Measurements from ENCODE around the gene APOL4.
"Not testable (repeated sequence)": the region's sequence is repeated elsewhere in the genome, so short reads cannot be mapped to it uniquely, and the experiment has no call there.

APOL4 gene

GRCh38 chr22:36182056-36182455 is 19.6 kb downstream of the APOL4 start:
- no peak for DNase-seq

GRCh38 chr22:36180928-36181327 is 20.7 kb downstream of the APOL4 start:
- DNase-seq, result no peak

- DNase-seq, result peak; percentile 69
Measured at GRCh38 chr22:36180038-36180880, 21.4 kb downstream of the APOL4 start.

- no peak for DNase-seq
Measured at GRCh38 chr22:36177160-36177559, 24.4 kb downstream of the APOL4 start.

GRCh38 chr22:36175892-36176291 is 25.7 kb downstream of the APOL4 start:
- DNase-seq, result no peak

- no peak for DNase-seq
Measured at GRCh38 chr22:36171941-36172340, 29.7 kb downstream of the APOL4 start.

- no peak for DNase-seq
Measured at GRCh38 chr22:36166518-36167220, 34.9 kb downstream of the APOL4 start.

GRCh38 chr22:36166086-36166485 is 35.5 kb downstream of the APOL4 start:
- DNase-seq, result no peak

GRCh38 chr22:36165141-36165540 is 36.5 kb downstream of the APOL4 start:
- DNase-seq, result no peak

GRCh38 chr22:36164621-36165020 is 37.0 kb downstream of the APOL4 start:
- no peak for DNase-seq

GRCh38 chr22:36163497-36163896 is 38.1 kb downstream of the APOL4 start:
- no peak for DNase-seq

- peak; percentile 28 for DNase-seq
Measured at GRCh38 chr22:36162127-36163034, 39.2 kb downstream of the APOL4 start.

- peak; percentile 17 for DNase-seq
Measured at GRCh38 chr22:36161793-36162126, 39.8 kb downstream of the APOL4 start.

- DNase-seq, result peak; percentile 60
Measured at GRCh38 chr22:36160499-36160942, 41.1 kb downstream of the APOL4 start, which contains the start of gene APOL3. Gene APOL3, minus strand, starts transcription at chr22:36160755. Its CDS starts 11,700 bp downstream, at chr22:36149055.

GRCh38 chr22:36156515-36157419 is 44.8 kb downstream of the APOL4 start:
- DNase-seq, result peak; percentile 73

- no peak for DNase-seq
Measured at GRCh38 chr22:36156119-36156514, 45.5 kb downstream of the APOL4 start.

GRCh38 chr22:36155702-36156101 is 45.9 kb downstream of the APOL4 start:
- no peak for DNase-seq

- no peak for DNase-seq
Measured at GRCh38 chr22:36154423-36154945, 47.1 kb downstream of the APOL4 start.

- no peak for DNase-seq
Measured at GRCh38 chr22:36153501-36154422, 47.8 kb downstream of the APOL4 start.

- DNase-seq, result not testable (repeated sequence)
Measured at GRCh38 chr22:36152821-36153220, 48.8 kb downstream of the APOL4 start.

GRCh38 chr22:36152088-36152487 is 49.5 kb downstream of the APOL4 start:
- DNase-seq, result no peak

Data from RPMI8226 (cell line).